NCI-H1436 (cell line): ENCODE measurements around the gene TDO2.
A peak's percentile ranks its signal among the peaks of the same experiment; 100 is the strongest.

Experiments
- DNase-seq: peaks from one replicate; lab custom pipeline; 2025; lab: John Stamatoyannopoulos, UW

The TDO2 gene

GRCh38 chr4:155953151-155954117, 49.9 kb downstream of the TDO2 start, which contains the start of gene CTSO:
TSS of gene CTSO (minus strand) at chr4:155953866. CDS start at chr4:155953847, 19 bp downstream.
- DNase-seq, result peak; percentile 17

- DNase-seq, result no peak
Measured at GRCh38 chr4:155954118-155954685, 50.7 kb downstream of the TDO2 start.

- DNase-seq, result no peak
Measured at GRCh38 chr4:155954939-155955338, 51.4 kb downstream of the TDO2 start.

GRCh38 chr4:155956461-155956860, 53.0 kb downstream of the TDO2 start:
- no peak for DNase-seq

- no peak for DNase-seq
Measured at GRCh38 chr4:155959417-155959816, 55.9 kb downstream of the TDO2 start.

GRCh38 chr4:155960522-155960921, 57.0 kb downstream of the TDO2 start:
- no peak for DNase-seq

- no peak for DNase-seq
Measured at GRCh38 chr4:155961575-155961974, 58.1 kb downstream of the TDO2 start.

- DNase-seq, result no peak
Measured at GRCh38 chr4:155962767-155963166, 59.3 kb downstream of the TDO2 start.

- no peak for DNase-seq
Measured at GRCh38 chr4:155964016-155964891, 60.8 kb downstream of the TDO2 start.

GRCh38 chr4:155966171-155966570, 62.7 kb downstream of the TDO2 start:
- no peak for DNase-seq

- DNase-seq, result no peak
Measured at GRCh38 chr4:155966731-155967395, 63.4 kb downstream of the TDO2 start.
